Nephron (organoid): ENCODE data around the gene COL27A1.

Experiments used
- H3K27ac Mint-ChIP-seq, 3 experiments: 2 replicates each; pipeline ENCODE4 v1.8.0; 2020; ENCODE audit warnings: mixed read lengths in 3 of 3, mild to moderate bottlenecking in 2 of 3, moderate library complexity in 1 of 3
- H3K27me3 Mint-ChIP-seq: 2 replicates; pipeline ENCODE4 v1.8.0; 2021; ENCODE audit warnings: low read depth, mild to moderate bottlenecking, moderate library complexity, mixed read lengths
- H3K36me3 Mint-ChIP-seq: 2 replicates; pipeline ENCODE4 v1.8.0; 2020; ENCODE audit warnings: low read depth, mixed read lengths
- H3K4me1 Mint-ChIP-seq: 2 replicates; pipeline ENCODE4 v1.8.0; 2020; ENCODE audit warnings: mixed read lengths
- H3K4me3 Mint-ChIP-seq, 3 experiments: 2 replicates each; pipeline ENCODE4 v1.8.0; 2020; ENCODE audit warnings: mild to moderate bottlenecking in 3 of 3, mixed read lengths in 3 of 3, moderate library complexity in 2 of 3
- H3K9me3 Mint-ChIP-seq: 2 replicates; pipeline ENCODE4 v1.8.0; 2020; ENCODE audit warnings: mixed read lengths
- TF ChIP-seq, protein P1 (sequence below), 3 experiments: fragments of 200-600 bp; sonication (generic); IDR thresholded peaks; one replicate each; pipeline ENCODE4 v1.5.0; 2021; ENCODE audit warnings: antibody characterized with exemption in 3 of 3; ENCODE audit not compliant: unreplicated experiment in 3 of 3

Gene COL27A1

DNA sequence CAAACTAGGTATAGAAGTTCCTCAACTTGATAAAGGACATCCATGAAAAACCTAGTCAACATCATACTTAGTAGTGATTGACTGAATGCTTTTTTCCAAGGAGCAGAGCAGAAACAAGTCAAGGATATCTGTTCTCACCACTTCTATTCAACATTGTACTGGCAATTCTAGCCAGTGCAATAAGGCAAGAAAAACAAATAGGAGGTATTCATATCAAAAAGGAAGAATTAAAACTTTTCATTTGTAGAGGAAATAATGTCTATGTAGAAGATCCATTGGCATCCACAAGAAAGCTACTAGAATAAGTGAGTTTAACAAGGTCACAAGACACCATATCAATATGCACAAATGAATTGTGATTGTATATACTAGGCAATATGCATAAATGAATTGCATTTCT, 139.3 kb downstream of the COL27A1 start:
- TF ChIP-seq, protein P1, sequence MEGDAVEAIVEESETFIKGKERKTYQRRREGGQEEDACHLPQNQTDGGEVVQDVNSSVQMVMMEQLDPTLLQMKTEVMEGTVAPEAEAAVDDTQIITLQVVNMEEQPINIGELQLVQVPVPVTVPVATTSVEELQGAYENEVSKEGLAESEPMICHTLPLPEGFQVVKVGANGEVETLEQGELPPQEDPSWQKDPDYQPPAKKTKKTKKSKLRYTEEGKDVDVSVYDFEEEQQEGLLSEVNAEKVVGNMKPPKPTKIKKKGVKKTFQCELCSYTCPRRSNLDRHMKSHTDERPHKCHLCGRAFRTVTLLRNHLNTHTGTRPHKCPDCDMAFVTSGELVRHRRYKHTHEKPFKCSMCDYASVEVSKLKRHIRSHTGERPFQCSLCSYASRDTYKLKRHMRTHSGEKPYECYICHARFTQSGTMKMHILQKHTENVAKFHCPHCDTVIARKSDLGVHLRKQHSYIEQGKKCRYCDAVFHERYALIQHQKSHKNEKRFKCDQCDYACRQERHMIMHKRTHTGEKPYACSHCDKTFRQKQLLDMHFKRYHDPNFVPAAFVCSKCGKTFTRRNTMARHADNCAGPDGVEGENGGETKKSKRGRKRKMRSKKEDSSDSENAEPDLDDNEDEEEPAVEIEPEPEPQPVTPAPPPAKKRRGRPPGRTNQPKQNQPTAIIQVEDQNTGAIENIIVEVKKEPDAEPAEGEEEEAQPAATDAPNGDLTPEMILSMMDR (IDR thresholded peaks at IDR 0.05; ENCODE audit: unreplicated experiment in 3 of 3) = no peak
- Mint-ChIP-seq H3K4me3 (no peak overlapping the region), H3K4me1 (peaks cover 10% of the 10 kb centered on the region), H3K9me3 (peaks cover 24% of the 10 kb centered on the region), H3K27ac (no peak overlapping the region), H3K36me3 (peaks cover 79% of the 10 kb centered on the region), H3K27me3 (no peaks in the 10 kb centered on the region)

GRCh38 chr9:114296338-114296737, 141.0 kb downstream of the COL27A1 start:
- Mint-ChIP-seq H3K4me1 (peaks cover 4% of the 10 kb centered on the region), H3K4me3 (no peak overlapping the region), H3K27ac (no peak overlapping the region), H3K36me3 (peaks cover 83% of the 10 kb centered on the region), H3K9me3 (peaks cover 24% of the 10 kb centered on the region), H3K27me3 (no peaks in the 10 kb centered on the region)
- TF ChIP-seq, protein P1 (IDR thresholded peaks at IDR 0.05; ENCODE audit: unreplicated experiment in 3 of 3) = no peak

- TF ChIP-seq, protein P1 (IDR thresholded peaks at IDR 0.05; ENCODE audit: unreplicated experiment in 3 of 3) = no peak
- Mint-ChIP-seq H3K27ac (no peak overlapping the region), H3K4me1 (no peaks in the 10 kb centered on the region), H3K27me3 (no peaks in the 10 kb centered on the region), H3K9me3 (peaks cover 14% of the 10 kb centered on the region), H3K36me3 (peaks cover 67% of the 10 kb centered on the region), H3K4me3 (no peak overlapping the region)
These were observed 144.2 kb downstream of the COL27A1 start for GRCh38 chr9:114299286-114300152.

- Mint-ChIP-seq H3K4me3 (no peak overlapping the region), H3K27me3 (no peaks in the 10 kb centered on the region), H3K4me1 (peaks cover 3% of the 10 kb centered on the region), H3K27ac (no peak overlapping the region), H3K36me3 (peaks cover 59% of the 10 kb centered on the region), H3K9me3 (peaks cover 6% of the 10 kb centered on the region)
- TF ChIP-seq, protein P1 (IDR thresholded peaks at IDR 0.05; ENCODE audit: unreplicated experiment in 3 of 3) = no peak
These were observed 145.0 kb downstream of the COL27A1 start for GRCh38 chr9:114300153-114300845.

GRCh38 chr9:114300846-114301797, 145.8 kb downstream of the COL27A1 start:
- TF ChIP-seq, protein P1 (IDR thresholded peaks at IDR 0.05; ENCODE audit: unreplicated experiment in 3 of 3) = no peak
- Mint-ChIP-seq H3K9me3 (no peaks in the 10 kb centered on the region), H3K27ac (no peak overlapping the region), H3K36me3 (peaks cover 50% of the 10 kb centered on the region), H3K27me3 (peaks cover 3% of the 10 kb centered on the region), H3K4me1 (peaks cover 9% of the 10 kb centered on the region), H3K4me3 (no peak overlapping the region)
